Stomach smooth muscle (tissue), 2 donors: Measurements from ENCODE around the gene PUS7L.

Source experiments
- H3K27ac ChIP-seq: one replicate; pipeline ENCODE4 v1.7.0; 2013; ENCODE audit warnings: mild to moderate bottlenecking, low read length, inconsistent platforms
- H3K27me3 ChIP-seq, 2 donors: one replicate each; pipeline ENCODE4 v1.7.0; 2013; ENCODE audit warnings: low read length in 2 of 2; ENCODE audit not compliant: insufficient read depth in 2 of 2, control insufficient read depth in 1 of 2
- H3K36me3 ChIP-seq, 2 donors: one replicate each; pipeline ENCODE4 v1.7.0; 2013; ENCODE audit warnings: low read length in 2 of 2; ENCODE audit not compliant: control insufficient read depth in 2 of 2, insufficient read depth in 2 of 2
- H3K4me1 ChIP-seq: one replicate; pipeline ENCODE4 v1.7.0; 2013; ENCODE audit warnings: low read length; ENCODE audit not compliant: control insufficient read depth, insufficient read depth
- H3K4me3 ChIP-seq, 2 donors: one replicate each; pipeline ENCODE4 v1.7.0; 2013; ENCODE audit warnings: low read length in 2 of 2
- H3K9ac ChIP-seq, 2 donors: one replicate each; pipeline ENCODE4 v1.7.0; 2013; ENCODE audit warnings: low read length in 2 of 2, mild to moderate bottlenecking in 1 of 2
- H3K9me3 ChIP-seq, 2 donors: one replicate each; pipeline ENCODE4 v1.7.0; 2013; ENCODE audit warnings: low read length in 2 of 2; ENCODE audit not compliant: control insufficient read depth in 2 of 2
- donor health status: healthy.
- donor health status: Pancreatic carcinoma.

PUS7L gene

GRCh38 chr12:43758728-43759563 is at the start of gene PUS7L, which contains the start of gene IRAK4:
Gene PUS7L (minus strand): TSS chr12:43758790. CDS start chr12:43755245, 3,545 bp downstream.
Gene IRAK4 (plus strand): TSS chr12:43758951. CDS start chr12:43768112, 9,161 bp downstream.
- H3K9ac ChIP-seq, result peak within 1 kb of the TSS; percentile 88 to 97
- H3K27ac ChIP-seq, result peak within 1 kb of the TSS; percentile 73
- H3K36me3 ChIP-seq, result peaks cover 0 to 5% of the 10 kb centered on the region in 2 donors
- H3K4me1 ChIP-seq, result peaks cover 7% of the 10 kb centered on the region
- no peaks in the 10 kb centered on the region for H3K9me3 ChIP-seq
- H3K27me3 ChIP-seq, result no peaks in the 10 kb centered on the region
- peak within 1 kb of the TSS; percentile 86 to 94 for H3K4me3 ChIP-seq

- Histone ChIP-seq H3K9me3 (no peaks in the 10 kb centered on the region), H3K36me3 (peaks cover 0 to 5% of the 10 kb centered on the region in 2 donors), H3K27me3 (no peaks in the 10 kb centered on the region), H3K9ac (no peak overlapping the region), H3K4me3 (no peak overlapping the region), H3K27ac (no peak overlapping the region), H3K4me1 (no peaks in the 10 kb centered on the region)
These were observed 48.8 kb upstream of the PUS7L start for GRCh38 chr12:43807386-43807785.

GRCh38 chr12:43806737-43807072 is 48.1 kb upstream of the PUS7L start:
- H3K36me3 ChIP-seq, result peaks cover 0 to 5% of the 10 kb centered on the region in 2 donors
- H3K4me1 ChIP-seq, result no peaks in the 10 kb centered on the region
- no peaks in the 10 kb centered on the region for H3K27me3 ChIP-seq
- peak overlapping the region; percentile 86 to 88 for H3K4me3 ChIP-seq
- peak overlapping the region; percentile 76 to 88 for H3K9ac ChIP-seq
- H3K27ac ChIP-seq, result peak overlapping the region; percentile 90
- H3K9me3 ChIP-seq, result no peaks in the 10 kb centered on the region

- Histone ChIP-seq H3K36me3 (peaks cover 0 to 5% of the 10 kb centered on the region in 2 donors), H3K9me3 (no peaks in the 10 kb centered on the region), H3K27me3 (no peaks in the 10 kb centered on the region), H3K27ac (peak within 1 kb of the TSS; percentile 90), H3K9ac (peak within 1 kb of the TSS; percentile 76 to 90), H3K4me3 (peak within 1 kb of the TSS; percentile 86 to 88), H3K4me1 (no peaks in the 10 kb centered on the region)
These were observed 47.5 kb upstream of the PUS7L start, which contains the start of gene TWF1 for GRCh38 chr12:43805860-43806736. Gene TWF1 (minus strand): TSS chr12:43806317. CDS start chr12:43806245, 72 bp downstream.

GRCh38 chr12:43805149-43805859 is 46.7 kb upstream of the PUS7L start:
- Histone ChIP-seq H3K4me3 (peak overlapping the region; percentile 85 to 86), H3K27ac (peak overlapping the region; percentile 90), H3K27me3 (no peaks in the 10 kb centered on the region), H3K36me3 (peaks cover 0 to 9% of the 10 kb centered on the region in 2 donors), H3K9me3 (no peaks in the 10 kb centered on the region), H3K9ac (peak overlapping the region; percentile 76 to 90), H3K4me1 (no peaks in the 10 kb centered on the region)

GRCh38 chr12:43797561-43798217 is 39.1 kb upstream of the PUS7L start:
- H3K9me3 ChIP-seq, result no peaks in the 10 kb centered on the region
- no peak overlapping the region for H3K4me3 ChIP-seq
- H3K9ac ChIP-seq, result no peak overlapping the region
- no peaks in the 10 kb centered on the region for H3K27me3 ChIP-seq
- no peak overlapping the region for H3K27ac ChIP-seq
- H3K36me3 ChIP-seq, result peaks cover 18 to 27% of the 10 kb centered on the region in 2 donors
- H3K4me1 ChIP-seq, result no peaks in the 10 kb centered on the region

- no peak overlapping the region for H3K27ac ChIP-seq
- no peak overlapping the region for H3K4me3 ChIP-seq
- H3K27me3 ChIP-seq, result no peaks in the 10 kb centered on the region
- H3K4me1 ChIP-seq, result no peaks in the 10 kb centered on the region
- peaks cover 18 to 27% of the 10 kb centered on the region in 2 donors for H3K36me3 ChIP-seq
- no peak overlapping the region for H3K9ac ChIP-seq
- no peaks in the 10 kb centered on the region for H3K9me3 ChIP-seq
These were observed 37.2 kb upstream of the PUS7L start for GRCh38 chr12:43795716-43796280.

GRCh38 chr12:43789941-43790340 is 31.4 kb upstream of the PUS7L start:
- Histone ChIP-seq H3K27me3 (no peaks in the 10 kb centered on the region), H3K27ac (no peak overlapping the region), H3K4me1 (no peaks in the 10 kb centered on the region), H3K9ac (no peak overlapping the region), H3K36me3 (peaks cover 4 to 12% of the 10 kb centered on the region in 2 donors), H3K9me3 (no peaks in the 10 kb centered on the region), H3K4me3 (no peak overlapping the region)

GRCh38 chr12:43786899-43787693 is 28.5 kb upstream of the PUS7L start:
- Histone ChIP-seq H3K27me3 (no peaks in the 10 kb centered on the region), H3K4me3 (no peak overlapping the region), H3K9ac (no peak overlapping the region), H3K36me3 (peaks cover 22 to 23% of the 10 kb centered on the region in 2 donors), H3K27ac (no peak overlapping the region), H3K4me1 (no peaks in the 10 kb centered on the region), H3K9me3 (no peaks in the 10 kb centered on the region)
